ENCODE results near the gene PXMP4. TPM values are rescaled to one million over a fixed set of nuclear protein-coding genes. Genes with fewer than 3 reads are reported as not detected.

PXMP4 gene
- total RNA-seq, 1 donor from 2014 or later = 6.0 TPM

DNA sequence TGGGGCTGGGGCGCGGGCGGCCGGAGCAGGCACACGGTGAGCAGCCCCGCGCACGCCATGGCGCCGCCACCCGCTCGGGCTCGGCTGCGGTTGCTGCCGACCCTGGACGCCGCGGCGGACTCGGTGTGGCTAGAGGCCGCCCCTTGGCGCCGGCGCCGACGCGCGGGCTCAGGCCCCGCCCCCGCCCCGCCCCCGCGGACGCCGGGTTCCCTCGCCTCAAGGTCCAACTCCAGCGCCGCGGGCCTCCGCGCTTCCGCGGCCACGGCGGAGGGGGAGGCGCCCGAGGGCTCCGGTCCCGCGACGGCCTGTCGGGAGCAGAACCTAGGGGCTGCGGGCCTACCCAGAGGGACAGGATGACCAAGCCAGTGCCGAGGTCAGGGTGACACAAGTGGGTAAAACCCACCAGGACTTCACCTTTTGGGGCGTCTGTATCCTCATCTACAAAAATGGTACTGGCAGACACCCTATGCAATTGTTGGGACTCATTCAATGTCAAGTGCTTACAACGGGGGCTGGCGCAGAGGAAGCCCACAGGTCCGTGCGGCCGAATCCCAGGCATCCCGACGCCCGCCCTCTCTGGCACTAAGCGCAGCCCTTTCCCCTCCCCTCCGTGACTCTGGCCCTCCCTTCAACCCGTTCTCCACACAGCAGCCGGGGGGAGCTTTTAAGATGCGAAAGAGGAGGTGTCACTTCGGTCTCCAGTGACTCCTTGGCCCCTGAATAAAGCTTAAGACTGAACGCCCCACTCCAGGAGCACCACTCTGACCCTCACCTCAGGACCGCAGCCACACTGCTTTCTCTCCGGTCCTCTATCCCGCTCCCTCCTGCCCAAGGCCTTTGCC is 45.6 kb downstream of the PXMP4 start, which contains the start of gene NECAB3:
Gene NECAB3 (minus strand): TSS at position 135 of the 842 bp plus-strand sequence. CDS start 76 bp downstream, at position 59.
- no peaks in the 10 kb centered on the region for H3K9me3 Mint-ChIP-seq (ENCODE audit: unreplicated experiment)
- peak; percentile 75 for DNase-seq (ENCODE audit: low spot score)
- H3K27me3 Mint-ChIP-seq (ENCODE audit: unreplicated experiment) = peaks cover 12% of the 10 kb centered on the region
- TF ChIP-seq, protein P1, sequence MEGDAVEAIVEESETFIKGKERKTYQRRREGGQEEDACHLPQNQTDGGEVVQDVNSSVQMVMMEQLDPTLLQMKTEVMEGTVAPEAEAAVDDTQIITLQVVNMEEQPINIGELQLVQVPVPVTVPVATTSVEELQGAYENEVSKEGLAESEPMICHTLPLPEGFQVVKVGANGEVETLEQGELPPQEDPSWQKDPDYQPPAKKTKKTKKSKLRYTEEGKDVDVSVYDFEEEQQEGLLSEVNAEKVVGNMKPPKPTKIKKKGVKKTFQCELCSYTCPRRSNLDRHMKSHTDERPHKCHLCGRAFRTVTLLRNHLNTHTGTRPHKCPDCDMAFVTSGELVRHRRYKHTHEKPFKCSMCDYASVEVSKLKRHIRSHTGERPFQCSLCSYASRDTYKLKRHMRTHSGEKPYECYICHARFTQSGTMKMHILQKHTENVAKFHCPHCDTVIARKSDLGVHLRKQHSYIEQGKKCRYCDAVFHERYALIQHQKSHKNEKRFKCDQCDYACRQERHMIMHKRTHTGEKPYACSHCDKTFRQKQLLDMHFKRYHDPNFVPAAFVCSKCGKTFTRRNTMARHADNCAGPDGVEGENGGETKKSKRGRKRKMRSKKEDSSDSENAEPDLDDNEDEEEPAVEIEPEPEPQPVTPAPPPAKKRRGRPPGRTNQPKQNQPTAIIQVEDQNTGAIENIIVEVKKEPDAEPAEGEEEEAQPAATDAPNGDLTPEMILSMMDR (IDR thresholded peaks at IDR 0.05; ENCODE audit: unreplicated experiment) = no peak
- H3K36me3 Mint-ChIP-seq (ENCODE audit: low read depth, unreplicated experiment) = peaks cover 8% of the 10 kb centered on the region
- H3K4me3 Mint-ChIP-seq (ENCODE audit: unreplicated experiment) = peak within 1 kb of the TSS; percentile 93
- H3K27ac Mint-ChIP-seq (ENCODE audit: unreplicated experiment) = peak within 1 kb of the TSS; percentile 64
- H3K4me1 Mint-ChIP-seq (ENCODE audit: unreplicated experiment) = peaks cover 17% of the 10 kb centered on the region

DNA sequence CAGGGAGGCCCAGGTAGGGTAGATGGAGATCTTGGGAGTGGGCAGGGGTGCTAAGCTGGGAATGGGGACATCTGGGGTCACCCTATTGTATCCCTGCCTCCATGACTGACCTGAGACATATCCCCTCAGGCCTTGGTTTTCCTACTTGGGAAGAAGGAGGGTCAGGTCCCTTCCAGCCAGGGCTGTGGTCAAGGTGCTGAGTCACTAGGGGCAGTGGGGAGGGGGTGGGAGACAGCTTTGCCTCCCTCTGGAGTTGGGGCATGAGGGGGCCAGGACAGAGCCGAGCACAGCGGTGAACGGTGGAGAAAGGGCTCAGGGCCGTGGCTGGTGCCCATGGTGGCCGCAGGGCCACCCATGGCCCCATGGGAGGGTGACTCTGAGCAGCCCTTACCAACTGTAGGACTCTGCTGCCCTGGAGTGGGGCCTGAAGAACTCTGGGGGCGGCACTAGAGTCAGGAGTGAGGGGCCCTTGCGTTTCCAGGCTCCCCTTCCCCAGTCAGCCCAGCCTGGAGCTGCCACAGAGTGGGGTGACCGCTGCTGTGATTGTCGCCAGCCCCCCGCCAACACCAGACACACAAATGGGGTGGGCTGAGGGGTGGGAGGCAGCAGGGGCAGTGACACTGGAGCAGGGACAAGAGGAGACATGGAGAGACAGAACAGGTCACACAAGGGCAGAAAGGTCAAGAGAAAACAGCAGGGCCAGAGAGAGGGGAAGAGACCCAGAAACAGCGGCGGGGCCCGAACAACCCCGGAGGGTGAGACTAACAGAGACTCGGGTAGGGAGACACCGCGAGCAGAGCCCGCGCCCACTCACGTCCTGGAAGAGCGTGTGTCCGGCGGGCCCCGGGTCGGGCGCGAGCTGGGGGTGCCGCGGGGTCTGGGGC is 46.5 kb downstream of the PXMP4 start:
- H3K9me3 Mint-ChIP-seq (ENCODE audit: unreplicated experiment) = no peaks in the 10 kb centered on the region
- no peak overlapping the region for H3K27ac Mint-ChIP-seq (ENCODE audit: unreplicated experiment)
- H3K4me1 Mint-ChIP-seq (ENCODE audit: unreplicated experiment) = peaks cover 17% of the 10 kb centered on the region
- no peak for DNase-seq (ENCODE audit: low spot score)
- TF ChIP-seq, protein P1 (IDR thresholded peaks at IDR 0.05; ENCODE audit: unreplicated experiment) = no peak
- H3K36me3 Mint-ChIP-seq (ENCODE audit: low read depth, unreplicated experiment) = peaks cover 7% of the 10 kb centered on the region
- H3K27me3 Mint-ChIP-seq (ENCODE audit: unreplicated experiment) = peaks cover 12% of the 10 kb centered on the region
- H3K4me3 Mint-ChIP-seq (ENCODE audit: unreplicated experiment) = peak overlapping the region; percentile 91

DNA sequence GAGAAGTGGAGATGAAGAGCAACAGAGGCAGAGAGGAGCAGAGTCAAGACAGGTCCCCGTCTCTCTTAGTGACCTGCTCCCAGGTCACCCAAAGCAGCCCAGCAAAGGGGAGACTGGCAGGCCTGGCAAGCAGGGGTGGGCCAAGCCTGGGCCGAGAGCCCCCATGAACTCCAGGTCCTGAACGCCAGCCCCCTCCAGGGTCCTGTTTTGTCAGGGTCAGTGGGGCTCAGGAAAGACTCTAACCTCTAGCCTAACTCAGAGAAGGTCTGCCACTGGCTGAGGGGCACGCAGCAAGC is 47.0 kb downstream of the PXMP4 start:
- H3K4me3 Mint-ChIP-seq (ENCODE audit: unreplicated experiment) = peak overlapping the region; percentile 91
- DNase-seq (ENCODE audit: low spot score) = no peak

GRCh38 chr20:33672426-33673113 is 47.5 kb downstream of the PXMP4 start:
- TF ChIP-seq, protein P1 (IDR thresholded peaks at IDR 0.05; ENCODE audit: unreplicated experiment) = no peak
- Mint-ChIP-seq H3K9me3 (ENCODE audit: unreplicated experiment) (no peaks in the 10 kb centered on the region), H3K27me3 (ENCODE audit: unreplicated experiment) (peaks cover 13% of the 10 kb centered on the region), H3K4me1 (ENCODE audit: unreplicated experiment) (peaks cover 17% of the 10 kb centered on the region), H3K4me3 (ENCODE audit: unreplicated experiment) (peak overlapping the region; percentile 91), H3K27ac (ENCODE audit: unreplicated experiment) (no peak overlapping the region), H3K36me3 (ENCODE audit: low read depth, unreplicated experiment) (peaks cover 10% of the 10 kb centered on the region)
- DNase-seq (ENCODE audit: low spot score) = no peak

More for the DNA sequence above, 47.0 kb downstream of the PXMP4 start:
- H3K4me1 Mint-ChIP-seq (ENCODE audit: unreplicated experiment) = peaks cover 17% of the 10 kb centered on the region
- H3K27ac Mint-ChIP-seq (ENCODE audit: unreplicated experiment) = no peak overlapping the region
- TF ChIP-seq, protein P1 (IDR thresholded peaks at IDR 0.05; ENCODE audit: unreplicated experiment) = no peak
- peaks cover 10% of the 10 kb centered on the region for H3K36me3 Mint-ChIP-seq (ENCODE audit: low read depth, unreplicated experiment)
- peaks cover 13% of the 10 kb centered on the region for H3K27me3 Mint-ChIP-seq (ENCODE audit: unreplicated experiment)
- H3K9me3 Mint-ChIP-seq (ENCODE audit: unreplicated experiment) = no peaks in the 10 kb centered on the region
